CD4-positive, alpha-beta T cell (primary cell): ENCODE data around the gene HIP1R. TPM values are rescaled to one million over a fixed set of nuclear protein-coding genes. Genes with fewer than 3 reads are reported as not detected.
A peak's percentile ranks its signal among the peaks of the same experiment; 100 is the strongest.

Experiments
- ATAC-seq: fragments of 200-7000 bp; cut with Tn5 transposase; one replicate; pipeline ENCODE4 v1.10.0; 2022; ENCODE audit warnings: mild to moderate bottlenecking; ENCODE audit not compliant: poor library complexity
- CTCF ChIA-PET: fragments of 350-600 bp; sonication (Branson Sonifier 250); formaldehyde crosslinking; loops from one replicate; lab custom pipeline; 2021; ENCODE audit warnings: antibody characterized with exemption, inconsistent platforms; lab: Charles Lee
- POLR2A ChIA-PET: fragments of 350-600 bp; sonication (Branson Sonifier 250); formaldehyde crosslinking; loops from one replicate; lab custom pipeline; 2021; ENCODE audit warnings: antibody characterized with exemption, inconsistent platforms; lab: Charles Lee
- DNase-seq, 14 experiments: peaks; one replicate each; pipeline ENCODE4 v3.0.0-alpha.2; 2013 to 2020; ENCODE audit warnings: mixed read lengths in 2 of 14
- H3K27ac ChIP-seq, 2 donors: one replicate each; pipeline versions ENCODE4 v1.5.1 to v1.7.0; 2013; ENCODE audit warnings: low read length in 2 of 2, low read depth in 1 of 2, mild to moderate bottlenecking in 1 of 2
- H3K27me3 ChIP-seq, 2 experiments: 1 replicate in 1 of 2; 2 replicates in 1 of 2; pipeline versions ENCODE4 v1.6.1 to v1.7.0; 2013; ENCODE audit warnings: low read length in 2 of 2, control low read depth in 1 of 2, mild to moderate bottlenecking in 1 of 2, moderate library complexity in 1 of 2; ENCODE audit not compliant: insufficient read depth in 2 of 2, control insufficient read depth in 1 of 2
- H3K36me3 ChIP-seq: one replicate; pipeline ENCODE4 v1.6.1; 2013; ENCODE audit warnings: low read length, control low read depth; ENCODE audit not compliant: insufficient read depth
- H3K4me1 ChIP-seq: one replicate; pipeline ENCODE4 v1.6.1; 2013; ENCODE audit warnings: low read length, control low read depth; ENCODE audit not compliant: insufficient read depth
- H3K4me3 ChIP-seq: one replicate; pipeline ENCODE4 v1.5.1; 2013; ENCODE audit warnings: mild to moderate bottlenecking, low read length, moderate library complexity
- H3K9me3 ChIP-seq, 2 experiments: 1 replicate in 1 of 2; 2 replicates in 1 of 2; pipeline versions ENCODE4 v1.6.1 to v1.7.0; 2013; ENCODE audit warnings: low read length in 2 of 2, mild to moderate bottlenecking in 2 of 2, control low read depth in 1 of 2, moderate library complexity in 1 of 2; ENCODE audit not compliant: control insufficient read depth in 1 of 2, insufficient read depth in 1 of 2
- H3K27ac Mint-ChIP-seq: one replicate; pipeline ENCODE4 v1.8.0; 2020; ENCODE audit warnings: mixed read lengths
- H3K27me3 Mint-ChIP-seq: one replicate; pipeline ENCODE4 v1.8.0; 2021; ENCODE audit warnings: mixed read lengths
- H3K36me3 Mint-ChIP-seq: one replicate; pipeline ENCODE4 v1.8.0; 2021; ENCODE audit warnings: low read depth, mixed read lengths
- H3K4me1 Mint-ChIP-seq: one replicate; pipeline ENCODE4 v1.8.0; 2021; ENCODE audit warnings: low read depth, mixed read lengths
- H3K4me3 Mint-ChIP-seq: one replicate; pipeline ENCODE4 v1.8.0; 2020; ENCODE audit warnings: mild to moderate bottlenecking, mixed read lengths
- H3K9me3 Mint-ChIP-seq: one replicate; pipeline ENCODE4 v1.8.0; 2020; ENCODE audit warnings: mixed read lengths
- intact Hi-C, 2 experiments: fragments of 100-400 bp; cut with DNase I in 1 of 2; cut with micrococcal nuclease in 1 of 2; formaldehyde crosslinking; loops; one replicate each; pipeline versions ENCODE4 v1.15.1 to v1.9.0; 2023 to 2025; cut with DNase I, micrococcal nuclease
- total RNA-seq, 174 experiments: library from RNA in 2 of 174; stranded (reverse) in 2 of 174; gene quantifications; one replicate each; pipeline ENCODE4 v1.2.3 and lab custom pipeline; 2021 to 2026
- TF ChIP-seq, protein P1 (sequence below): fragments of 200-600 bp; IDR thresholded peaks from one replicate; pipeline ENCODE4 v1.8.0; 2022; ENCODE audit warnings: antibody characterized with exemption, mild to moderate bottlenecking

The HIP1R gene
- total RNA-seq, 2 experiments from 2014 or later, result 184 to 185 TPM

DNA sequence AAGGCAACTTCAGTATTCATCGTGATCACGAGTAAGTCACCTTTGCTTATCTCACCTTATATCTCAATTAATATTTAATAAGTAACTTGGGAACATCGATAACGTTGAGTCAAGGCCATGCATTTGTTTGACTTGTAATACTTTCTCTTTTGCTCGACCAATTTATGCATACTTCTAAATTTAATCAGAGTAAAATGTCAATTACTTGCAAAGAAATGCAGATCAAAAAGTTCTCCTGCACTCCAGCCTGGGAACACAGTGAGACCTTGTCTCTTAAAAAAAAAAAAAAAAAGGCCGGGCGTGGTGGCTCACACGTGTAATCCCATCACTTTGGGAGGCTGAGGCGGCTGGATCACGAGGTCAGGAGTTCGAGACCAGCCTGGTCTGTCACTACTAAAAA is 11.8 kb upstream of the HIP1R start:
- Histone ChIP-seq H3K27ac (no peak overlapping the region), H3K4me1 (peaks cover 6% of the 10 kb centered on the region), H3K9me3 (no peaks in the 10 kb centered on the region), H3K27me3 (no peaks in the 10 kb centered on the region), H3K4me3 (no peak overlapping the region), H3K36me3 (no peaks in the 10 kb centered on the region)
- no peak overlapping the region for H3K4me3 Mint-ChIP-seq
- no peak for DNase-seq
- TF ChIP-seq, protein P1, sequence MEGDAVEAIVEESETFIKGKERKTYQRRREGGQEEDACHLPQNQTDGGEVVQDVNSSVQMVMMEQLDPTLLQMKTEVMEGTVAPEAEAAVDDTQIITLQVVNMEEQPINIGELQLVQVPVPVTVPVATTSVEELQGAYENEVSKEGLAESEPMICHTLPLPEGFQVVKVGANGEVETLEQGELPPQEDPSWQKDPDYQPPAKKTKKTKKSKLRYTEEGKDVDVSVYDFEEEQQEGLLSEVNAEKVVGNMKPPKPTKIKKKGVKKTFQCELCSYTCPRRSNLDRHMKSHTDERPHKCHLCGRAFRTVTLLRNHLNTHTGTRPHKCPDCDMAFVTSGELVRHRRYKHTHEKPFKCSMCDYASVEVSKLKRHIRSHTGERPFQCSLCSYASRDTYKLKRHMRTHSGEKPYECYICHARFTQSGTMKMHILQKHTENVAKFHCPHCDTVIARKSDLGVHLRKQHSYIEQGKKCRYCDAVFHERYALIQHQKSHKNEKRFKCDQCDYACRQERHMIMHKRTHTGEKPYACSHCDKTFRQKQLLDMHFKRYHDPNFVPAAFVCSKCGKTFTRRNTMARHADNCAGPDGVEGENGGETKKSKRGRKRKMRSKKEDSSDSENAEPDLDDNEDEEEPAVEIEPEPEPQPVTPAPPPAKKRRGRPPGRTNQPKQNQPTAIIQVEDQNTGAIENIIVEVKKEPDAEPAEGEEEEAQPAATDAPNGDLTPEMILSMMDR, result no peak
- intact Hi-C loops, result no loop called here
- ATAC-seq, result no peak
- H3K36me3 Mint-ChIP-seq, result no peaks in the 10 kb centered on the region
- no peaks in the 10 kb centered on the region for H3K9me3 Mint-ChIP-seq
- no peaks in the 10 kb centered on the region for H3K27me3 Mint-ChIP-seq
- ChIA-PET POLR2A (no interaction called here), CTCF (no interaction called here)
- no peak overlapping the region for H3K27ac Mint-ChIP-seq
- no peaks in the 10 kb centered on the region for H3K4me1 Mint-ChIP-seq

DNA sequence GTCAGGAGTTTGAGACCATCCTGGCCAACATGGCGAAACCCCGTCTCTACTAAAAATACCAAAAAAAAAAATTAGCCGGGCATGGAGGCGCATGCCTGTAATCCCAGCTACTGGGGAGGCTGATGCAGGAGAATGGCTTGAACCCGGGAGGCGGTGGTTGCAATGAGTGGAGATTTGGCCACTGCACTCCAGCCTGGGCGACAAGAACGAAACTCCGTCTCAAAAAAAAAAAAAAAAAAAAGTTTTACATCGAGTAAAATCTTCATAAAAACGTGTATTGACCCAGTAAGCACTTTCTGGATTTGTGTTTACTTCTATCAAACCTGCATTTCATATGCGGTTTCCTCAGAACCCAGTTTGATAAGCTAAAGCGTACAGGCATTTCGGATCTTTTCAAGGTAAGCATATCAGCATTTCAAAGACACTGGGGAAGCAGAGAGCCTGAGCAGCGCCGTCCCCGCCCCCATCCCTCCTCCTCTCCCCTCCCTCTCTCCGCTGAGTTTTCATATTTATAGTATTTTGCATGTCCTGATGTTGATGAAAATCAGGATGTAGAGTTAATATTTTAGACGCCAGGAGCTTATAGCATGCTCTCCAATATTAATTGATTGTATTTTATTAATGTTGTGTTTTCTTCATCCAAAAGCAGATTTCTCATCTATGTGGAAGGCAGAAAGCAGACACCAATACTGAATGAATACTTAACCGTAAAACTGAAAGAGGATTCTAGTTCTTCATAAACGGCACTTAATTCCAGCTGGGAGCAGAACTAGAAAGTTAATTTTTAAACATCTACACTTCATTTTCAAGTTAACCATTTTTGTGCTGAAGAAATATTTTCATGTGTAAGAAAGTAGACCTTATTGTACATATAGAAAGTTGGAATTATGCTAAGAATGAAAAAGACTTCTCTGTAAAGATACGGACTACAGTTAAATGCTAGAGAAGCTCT is 9.2 kb upstream of the HIP1R start:
- peak overlapping the region; percentile 38 for H3K4me3 Mint-ChIP-seq
- intact Hi-C loops, result no loop called here
- Histone ChIP-seq H3K9me3 (no peaks in the 10 kb centered on the region), H3K4me3 (no peak overlapping the region), H3K27me3 (no peaks in the 10 kb centered on the region), H3K4me1 (peaks cover 6% of the 10 kb centered on the region), H3K27ac (no peak overlapping the region), H3K36me3 (no peaks in the 10 kb centered on the region)
- POLR2A ChIA-PET, result interaction anchor here (0.6 to 3.2 kb wide), 3 partner anchors 10 to 412 kb away, joined by 3 to 22 read pairs (median 5); partner anchors contain the start of gene HIP1R
- H3K27ac Mint-ChIP-seq, result no peak overlapping the region
- H3K27me3 Mint-ChIP-seq, result no peaks in the 10 kb centered on the region
- CTCF ChIA-PET, result no interaction called here
- H3K36me3 Mint-ChIP-seq, result no peaks in the 10 kb centered on the region
- H3K4me1 Mint-ChIP-seq, result no peaks in the 10 kb centered on the region
- no peaks in the 10 kb centered on the region for H3K9me3 Mint-ChIP-seq
- ATAC-seq (peak; percentile 49), DNase-seq (peak in 3 of 14 experiments; percentile 13 to 47 (median 42))
- TF ChIP-seq, protein P1, result no peak

DNA sequence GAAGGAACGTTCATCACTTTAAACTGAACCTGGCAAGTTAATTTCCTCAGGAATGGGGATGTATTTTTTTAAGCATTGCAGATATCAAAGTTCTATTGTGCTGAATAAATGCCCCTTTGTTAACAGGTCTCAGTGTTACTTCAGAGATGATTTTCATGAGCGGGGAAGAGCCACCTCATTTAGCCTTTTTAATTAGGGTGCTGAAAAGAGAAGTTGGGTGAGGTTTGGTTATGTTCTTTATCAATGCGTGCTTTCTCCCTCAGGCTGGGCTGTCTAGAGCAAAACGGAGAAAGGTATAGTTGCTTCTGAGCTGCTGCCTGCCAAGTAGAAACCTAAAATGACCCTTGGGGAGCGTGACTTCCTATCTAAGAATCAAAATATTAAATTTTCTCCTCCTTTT is 8.0 kb upstream of the HIP1R start:
- no peak overlapping the region for H3K27ac Mint-ChIP-seq
- intact Hi-C loops, result no loop called here
- ChIA-PET CTCF (no interaction called here), POLR2A (interaction anchor here (0.8 to 3.2 kb wide), 2 partner anchors 8 to 52 kb away, joined by 3 to 22 read pairs; partner anchors contain the start of gene HIP1R)
- no peak overlapping the region for H3K4me3 Mint-ChIP-seq
- no peak for ATAC-seq
- no peak for DNase-seq
- H3K27me3 Mint-ChIP-seq, result no peaks in the 10 kb centered on the region
- H3K9me3 Mint-ChIP-seq, result no peaks in the 10 kb centered on the region
- no peaks in the 10 kb centered on the region for H3K4me1 Mint-ChIP-seq
- Histone ChIP-seq H3K36me3 (no peaks in the 10 kb centered on the region), H3K27me3 (no peaks in the 10 kb centered on the region), H3K9me3 (no peaks in the 10 kb centered on the region), H3K4me3 (no peak overlapping the region), H3K4me1 (peaks cover 6% of the 10 kb centered on the region), H3K27ac (no peak overlapping the region)
- H3K36me3 Mint-ChIP-seq, result no peaks in the 10 kb centered on the region
- TF ChIP-seq, protein P1, result no peak
